K562 (cell line): Measurements from ENCODE around the gene CASP2. TPM values are rescaled to one million over a fixed set of nuclear protein-coding genes. Genes with fewer than 3 reads are reported as not detected.
A peak's percentile ranks its signal among the peaks of the same experiment; 100 is the strongest.

ENCODE experiments used
- CBX3 ChIP-seq, 2 experiments: IDR thresholded peaks; 1 replicate in 1 of 2; 2 replicates in 1 of 2; pipeline ENCODE4 v1.6.1; 2012; ENCODE audit warnings: inconsistent platforms in 2 of 2, low read length in 2 of 2, borderline replicate concordance in 1 of 2, control low read depth in 1 of 2
- DDX20 ChIP-seq: fragments of 450-650 bp; IDR thresholded peaks from 2 replicates; pipeline ENCODE4 v1.6.1; 2016; ENCODE audit warnings: missing genetic modification characterization, low read depth, mild to moderate bottlenecking, missing compliant biosample characterization, moderate library complexity
- FOSL1 ChIP-seq: fragments of 200-800 bp; sonication (Bioruptor generic); conservative IDR thresholded peaks from 2 replicates; pipeline ENCODE4 v1.6.1; 2016; ENCODE audit warnings: missing genetic modification characterization, missing compliant biosample characterization
- FOXA3 ChIP-seq, 2 experiments: fragments of 450-650 bp in 1 of 2; sonication (generic) in 1 of 2; formaldehyde crosslinking; IDR thresholded peaks in 1 of 2; conservative IDR thresholded peaks in 1 of 2; 2 replicates each; pipeline versions ENCODE4 v1.4.0 to v1.8.0; 2020 to 2022; ENCODE audit warnings: mild to moderate bottlenecking in 2 of 2, missing genetic modification reagents in 1 of 2
- HBP1 ChIP-seq: fragments of 450-650 bp; formaldehyde crosslinking; IDR thresholded peaks from 2 replicates; pipeline ENCODE4 v1.4.0; 2022; ENCODE audit warnings: missing genetic modification characterization
- HDGF ChIP-seq: fragments of 450-650 bp; IDR thresholded peaks from 2 replicates; pipeline ENCODE4 v1.6.1; 2016
- NR2C2 ChIP-seq, 2 experiments: fragments of 200-800 bp in 1 of 2; sonication (Bioruptor generic) in 1 of 2; sonication (generic) in 1 of 2; formaldehyde crosslinking in 1 of 2; IDR thresholded peaks; 2 replicates each; pipeline versions ENCODE4 v1.6.1 to v1.8.0; 2016 to 2022; ENCODE audit warnings: mild to moderate bottlenecking in 1 of 2, missing compliant biosample characterization in 1 of 2, missing genetic modification characterization in 1 of 2, missing genetic modification reagents in 1 of 2
- PATZ1 ChIP-seq: fragments of 250-450 bp; sonication (Bioruptor Pico); IDR thresholded peaks from 2 replicates; pipeline ENCODE4 v1.5.0; 2020; ENCODE audit warnings: mild to moderate bottlenecking, borderline replicate concordance
- PTBP1 ChIP-seq: fragments of 200-400 bp; formaldehyde crosslinking; IDR thresholded peaks from 2 replicates; pipeline ENCODE4 v1.6.1; 2017; ENCODE audit warnings: low read depth, low read length
- SMAD1 ChIP-seq: fragments of 150-350 bp; IDR thresholded peaks from 2 replicates; pipeline ENCODE4 v1.6.1; 2014; ENCODE audit warnings: low read length, low read depth; ENCODE audit not compliant: partially characterized antibody
- SMARCA5 ChIP-seq: fragments of 450-650 bp; IDR thresholded peaks from 2 replicates; pipeline ENCODE4 v1.6.1; 2016
- SMARCC2 ChIP-seq: fragments of 450-650 bp; IDR thresholded peaks from 2 replicates; pipeline ENCODE4 v1.6.1; 2017; ENCODE audit warnings: antibody characterized with exemption, moderate library complexity, mild to moderate bottlenecking, low read depth
- ZNF507 ChIP-seq: conservative IDR thresholded peaks from 2 replicates; pipeline ENCODE4 v1.6.1; 2017; ENCODE audit warnings: missing genetic modification characterization, missing compliant biosample characterization
- ZNF589 ChIP-seq: fragments of 200-800 bp; sonication (Bioruptor generic); IDR thresholded peaks from 2 replicates; pipeline ENCODE4 v1.6.1; 2016; ENCODE audit warnings: low read depth, missing genetic modification characterization, missing compliant biosample characterization
- ZNF592 ChIP-seq: fragments of 450-650 bp; IDR thresholded peaks from 2 replicates; pipeline ENCODE4 v1.6.1; 2017; ENCODE audit warnings: antibody characterized with exemption, mild to moderate bottlenecking
- polyA plus RNA-seq, 8 experiments: library from polyadenylated mRNA; depleted of rRNA in 4 of 8; stranded (reverse) in 5 of 8; unstranded in 3 of 8; fragments of >200 nt; fragmentation: Nextera tagmentation in 2 of 8; fragmentation: Illumina TruSeq in 1 of 8; extraction: Ambion mirVana in 2 of 8; extraction: Trizol in 1 of 8; gene quantifications; 2 replicates each; pipeline versions ENCODE4 v1.2.1 to v1.2.3, GENCODE V29; 2011 to 2014; ENCODE audit warnings: inconsistent platforms in 1 of 8, missing spikeins in 1 of 8
- total RNA-seq, 7 experiments: library from RNA; depleted of rRNA in 6 of 7; stranded (reverse); fragments of >200 nt in 6 of 7; fragmentation: Illumina TruSeq in 2 of 7; extraction: Trizol in 2 of 7; gene quantifications; 2 replicates each; pipeline versions ENCODE4 v1.2.1 to v1.2.3, GENCODE V29; 2011 to 2021; ENCODE audit warnings: low replicate concordance in 1 of 7
- TF ChIP-seq, protein P1 (sequence below), 2 experiments: fragments of 450-650 bp in 1 of 2; sonication (generic) in 1 of 2; formaldehyde crosslinking; conservative IDR thresholded peaks; 2 replicates each; pipeline versions ENCODE4 v1.4.0 to v1.8.1; 2020 to 2022; ENCODE audit warnings: mild to moderate bottlenecking in 1 of 2, missing genetic modification reagents in 1 of 2

Gene CASP2
- total and polyA plus RNA-seq, 9 of the 15 experiments (the other 6 are each of a cell fraction or from before 2014, with no cell fraction given): 18.8 to 64.9 (median 24.1) TPM

- TF ChIP-seq HBP1 (CRISPR knock-in tag) (no peak), SMARCA5 (no peak), NR2C2 (CRISPR knock-in tag; IDR thresholded peaks at IDR 0.05) (no peak), NR2C2 (tag; IDR thresholded peaks at IDR 0.05) (peak; percentile 11; the same call in 1 of the 2 replicates), PTBP1 (no peak), FOSL1 (tag) (no peak), DDX20 (tag) (no peak), SMAD1 (no peak), FOXA3 (CRISPR knock-in tag; conservative IDR thresholded peaks at IDR 0.05 in 1 of 2, IDR thresholded peaks at IDR 0.05 in 1 of 2) (0 out of 4 replicates have a peak, but pooled peaks of 1 of the 2 experiments have one; percentile 6), ZNF592 (0 out of 2 replicates have a peak, but pooled peaks have one; percentile 44), SMARCC2 (no peak), PATZ1 (CRISPR knock-in tag) (0 out of 2 replicates have a peak, but pooled peaks have one; percentile 41), ZNF589 (CRISPR knock-in tag) (no peak), CBX3 (IDR thresholded peaks at IDR 0.05; ENCODE audit: borderline replicate concordance in 1 of 2, low read length in 2 of 2) (no peak; a peak in 1 of 3 replicates), ZNF507 (tag) (no peak), HDGF (no peak)
- TF ChIP-seq, protein P1, sequence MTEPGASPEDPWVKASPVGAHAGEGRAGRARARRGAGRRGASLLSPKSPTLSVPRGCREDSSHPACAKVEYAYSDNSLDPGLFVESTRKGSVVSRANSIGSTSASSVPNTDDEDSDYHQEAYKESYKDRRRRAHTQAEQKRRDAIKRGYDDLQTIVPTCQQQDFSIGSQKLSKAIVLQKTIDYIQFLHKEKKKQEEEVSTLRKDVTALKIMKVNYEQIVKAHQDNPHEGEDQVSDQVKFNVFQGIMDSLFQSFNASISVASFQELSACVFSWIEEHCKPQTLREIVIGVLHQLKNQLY (CRISPR knock-in tag; conservative IDR thresholded peaks at IDR 0.05): no peak
These were observed 685 bp downstream of the CASP2 start (continued) for GRCh38 chr7:143288836-143289235.
